NCI-H345 treated with DMSO at 0.1 percent for 48 hours (cell line): ENCODE results near the gene PARD3.

Experiments used
- DNase-seq: peaks from one replicate; lab custom pipeline; 2025; ENCODE audit not compliant: unreplicated experiment; lab: John Stamatoyannopoulos, UW

PARD3 gene

DNA sequence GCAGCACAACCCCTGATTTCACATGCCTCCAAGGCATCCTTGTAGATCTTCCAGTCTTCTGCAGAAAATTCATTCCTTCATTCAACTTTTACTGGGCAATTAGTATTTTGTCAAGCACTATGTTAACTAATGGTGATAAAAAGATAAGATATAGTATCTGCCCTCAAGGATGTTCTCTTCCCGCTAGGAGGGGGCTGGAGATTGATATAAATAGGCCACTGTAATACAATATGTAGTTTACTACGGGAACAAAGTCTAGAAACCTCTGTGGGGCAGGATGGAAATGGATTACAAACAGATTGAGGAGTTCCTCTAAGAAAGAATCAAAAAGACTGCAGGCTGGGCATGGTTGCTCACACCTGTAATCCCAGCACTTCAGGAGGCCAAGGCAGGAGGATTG, 10.3 kb upstream of the PARD3 start:
- DNase-seq: no peak

DNA sequence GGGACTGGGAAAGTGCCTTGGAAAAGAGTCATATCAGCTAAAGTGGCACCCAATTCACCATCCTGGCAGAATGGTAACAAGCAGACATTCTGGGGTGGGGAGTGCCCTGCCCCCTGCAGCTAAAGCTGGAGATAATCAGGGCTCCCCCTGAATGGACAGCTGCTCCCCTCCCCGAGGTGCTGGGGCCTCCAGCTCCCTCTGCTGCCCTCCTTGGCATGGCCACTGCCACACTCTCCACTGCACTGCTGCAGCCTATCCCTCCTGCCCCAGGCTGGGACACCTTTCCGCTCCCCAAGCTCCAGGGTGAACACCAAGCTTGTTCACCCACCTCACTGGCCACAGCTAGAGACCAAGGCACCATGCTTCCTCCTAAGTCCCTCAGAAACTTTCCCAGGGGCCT, 9.8 kb upstream of the PARD3 start:
- no peak for DNase-seq

DNA sequence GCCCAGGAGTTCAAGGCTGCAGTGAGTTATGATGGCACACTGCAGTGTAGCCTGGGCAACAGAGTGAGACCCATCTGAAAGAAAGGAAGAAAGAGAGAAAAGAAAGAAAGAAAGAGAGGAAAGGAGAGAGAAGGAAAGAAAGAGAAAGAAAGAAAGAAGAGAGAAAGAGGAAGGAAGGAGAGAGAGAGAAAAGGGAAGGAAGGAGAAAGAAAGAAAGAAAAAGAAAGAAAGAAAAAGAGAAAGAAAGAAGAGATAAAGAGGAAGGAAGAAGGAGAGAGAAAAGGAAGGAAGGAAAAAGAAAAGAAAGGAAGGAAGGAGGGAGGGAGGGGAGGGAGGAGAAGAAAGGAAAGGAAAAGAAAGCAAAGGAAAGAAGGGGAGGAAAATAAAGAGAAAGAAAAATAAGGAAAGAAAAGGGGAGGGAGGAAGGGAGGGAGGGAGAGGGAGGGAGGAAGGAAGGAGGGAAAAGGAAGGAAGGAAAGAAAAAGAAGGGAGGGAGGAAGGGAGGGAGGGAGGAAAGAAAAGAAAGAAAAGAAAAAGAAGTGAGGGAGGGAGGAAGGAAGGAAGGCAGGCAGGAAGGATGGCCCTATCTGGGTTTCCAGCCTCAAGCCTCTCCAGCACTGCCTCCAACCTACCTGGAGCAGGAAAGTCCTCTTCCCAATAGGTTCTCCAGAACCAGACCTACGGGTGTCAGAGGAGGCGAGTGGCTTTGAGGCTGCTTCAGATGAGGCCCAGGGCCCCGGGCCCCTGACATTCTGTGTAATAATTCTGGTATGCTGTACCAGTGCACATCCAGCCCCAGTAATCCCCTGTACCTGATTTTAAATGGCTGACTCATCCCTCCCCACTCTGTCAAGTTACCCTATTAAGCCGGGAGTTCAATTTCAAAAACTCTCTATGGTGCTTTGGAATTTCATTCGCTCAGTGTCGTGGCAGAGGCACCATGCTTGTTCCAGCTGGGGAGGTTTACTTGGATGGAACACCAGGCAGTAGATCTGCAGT, 6.8 kb upstream of the PARD3 start:
- no peak for DNase-seq

- DNase-seq: no peak
These were observed 2.5 kb upstream of the PARD3 start for GRCh38 chr10:34817586-34817985.

DNA sequence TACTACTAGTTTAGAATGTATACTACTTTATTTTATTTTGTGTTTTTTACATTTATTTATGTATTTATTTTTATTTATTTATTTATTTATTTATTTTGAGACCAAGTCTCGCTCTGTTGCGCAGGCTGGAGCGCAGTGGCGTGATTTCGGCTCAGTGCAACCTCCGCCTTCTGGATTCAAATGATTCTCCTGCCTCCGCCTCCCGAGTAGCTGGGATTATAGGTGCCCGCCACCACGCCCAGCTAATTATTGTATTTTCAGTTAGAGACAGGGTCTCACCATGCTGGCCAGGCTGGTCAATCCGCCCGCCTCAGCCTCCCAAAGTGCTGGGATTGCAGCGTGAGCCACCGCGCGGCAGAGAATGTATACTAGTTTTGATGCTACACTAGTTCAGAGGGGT, 2.0 kb upstream of the PARD3 start:
- DNase-seq: no peak

GRCh38 chr10:34816501-34817002, 1.5 kb upstream of the PARD3 start:
- no peak for DNase-seq

DNA sequence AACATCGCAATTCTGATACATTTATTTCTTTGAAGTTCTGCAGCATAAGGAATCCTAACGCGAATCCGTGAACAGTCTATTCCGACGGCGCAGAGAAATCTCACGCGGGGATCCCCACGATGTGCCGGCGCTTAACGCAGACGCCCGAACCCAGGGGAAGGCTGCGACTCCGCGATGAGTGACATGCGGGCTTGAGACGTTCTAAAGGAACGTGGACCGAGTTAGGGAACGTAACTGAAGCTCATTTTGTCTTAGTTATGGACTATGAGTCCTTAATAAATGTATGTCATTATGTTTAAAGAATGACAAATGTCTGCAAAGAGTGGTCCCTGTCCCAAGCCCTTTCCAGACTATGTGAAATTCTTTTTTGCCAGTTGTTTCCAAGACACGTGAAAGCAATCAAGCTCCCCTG, 995 bp upstream of the PARD3 start:
- no peak for DNase-seq

GRCh38 chr10:34814913-34815184, 247 bp downstream of the PARD3 start:
- DNase-seq: no peak

DNA sequence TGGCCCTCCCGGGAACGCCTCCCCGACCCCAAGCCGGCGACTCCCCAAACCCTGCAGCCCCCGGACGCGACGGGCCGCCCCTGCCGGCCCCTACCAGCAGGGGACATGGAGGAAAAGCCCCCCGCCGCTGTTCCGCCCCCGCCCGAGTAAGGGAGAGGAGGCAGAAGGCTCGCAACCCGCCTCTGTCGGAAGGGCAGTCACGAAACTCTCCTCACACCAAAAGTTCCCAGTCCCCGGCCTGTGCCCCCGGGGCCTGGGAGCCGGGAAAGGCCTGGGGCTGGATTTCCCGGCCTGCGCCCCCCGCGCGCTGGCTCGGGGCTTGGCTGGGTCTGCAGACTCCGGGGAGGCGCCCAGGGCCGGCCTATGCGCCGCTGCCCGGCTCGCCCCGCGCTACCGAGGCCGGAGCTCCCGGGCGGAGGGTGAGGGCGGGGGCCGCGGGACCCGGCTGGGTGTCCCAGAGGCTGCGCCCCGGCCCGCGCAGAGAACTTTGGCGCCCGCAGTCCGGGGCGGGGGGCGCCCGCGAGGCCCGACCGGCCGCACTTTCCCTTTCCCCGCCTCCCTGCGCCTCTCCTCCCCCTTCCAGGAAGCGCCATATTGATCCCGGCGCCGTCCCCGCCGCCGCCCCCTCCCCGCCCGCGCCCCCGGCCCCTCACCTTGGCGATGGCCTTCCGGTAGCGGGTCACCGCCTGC, 728 bp downstream of the PARD3 start:
- no peak for DNase-seq

GRCh38 chr10:34813626-34814222, 1.4 kb downstream of the PARD3 start:
- DNase-seq: no peak

DNA sequence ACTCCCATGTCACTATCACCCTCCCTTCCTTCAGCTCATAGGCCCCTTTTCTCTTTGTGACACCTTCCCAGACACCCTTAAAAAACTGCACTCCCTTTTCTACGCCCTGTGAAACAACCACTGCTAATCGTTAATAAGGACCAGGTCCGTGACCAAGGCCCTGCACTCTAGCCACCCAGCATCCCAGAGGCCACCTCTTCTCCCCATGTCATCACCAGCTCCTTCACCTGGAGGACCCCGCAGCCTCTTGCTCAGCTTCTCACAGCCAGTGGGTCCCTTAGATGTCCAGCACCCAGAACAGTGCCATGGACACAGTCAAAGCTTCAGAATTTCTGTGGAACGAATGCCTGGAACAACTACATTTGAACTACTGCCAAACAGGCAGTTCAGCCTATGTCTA, 2.3 kb downstream of the PARD3 start:
- DNase-seq: no peak

- no peak for DNase-seq
These were observed 3.1 kb downstream of the PARD3 start for GRCh38 chr10:34811968-34812514.

GRCh38 chr10:34811126-34811967, 3.7 kb downstream of the PARD3 start:
- no peak for DNase-seq

- no peak for DNase-seq
These were observed 5.3 kb downstream of the PARD3 start for GRCh38 chr10:34809796-34810195.

DNA sequence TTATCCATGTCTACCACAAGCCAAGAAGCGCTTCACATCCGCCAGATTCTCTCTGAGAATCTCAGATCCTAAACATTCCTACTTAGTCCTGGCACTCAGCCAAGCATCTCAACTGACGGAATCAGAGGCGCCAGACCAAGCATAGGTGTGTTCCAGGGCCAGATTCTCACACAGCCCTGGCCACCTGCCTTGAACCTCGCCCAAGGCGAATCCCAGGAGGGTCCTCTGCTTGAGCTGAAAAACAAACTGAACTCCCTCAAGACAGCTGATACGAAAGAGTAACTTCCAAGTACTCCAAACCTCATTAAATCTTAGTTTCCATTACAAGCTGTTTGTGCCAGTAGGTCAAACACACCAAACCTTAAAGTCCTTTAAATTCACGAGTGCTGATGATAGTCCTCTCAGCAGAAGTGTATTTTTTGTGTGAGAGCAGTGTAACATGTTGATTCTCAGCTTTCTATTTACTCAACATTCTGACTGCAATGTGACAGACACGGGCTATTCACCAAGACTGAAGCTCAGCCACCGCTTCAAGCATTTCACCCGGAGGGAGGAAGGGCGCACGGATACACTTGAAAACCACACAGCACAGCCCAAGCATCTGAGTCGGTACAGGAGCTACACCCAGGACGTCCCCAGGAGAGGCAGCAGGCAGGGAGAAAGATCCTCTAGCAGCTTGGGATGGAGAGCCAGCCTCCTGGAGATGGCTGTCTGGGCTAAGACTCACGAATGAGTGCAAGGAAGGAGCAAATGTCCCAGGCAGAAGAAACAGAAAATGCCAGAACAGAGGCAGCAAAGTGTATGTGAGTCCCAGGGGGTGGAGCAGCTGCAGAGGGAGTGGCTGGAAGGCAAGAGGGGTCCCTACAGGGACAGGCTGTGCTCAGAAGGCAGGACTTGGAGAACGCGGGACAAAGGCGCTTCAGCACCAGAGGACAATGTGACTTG, 6.0 kb downstream of the PARD3 start:
- peak; percentile 67 for DNase-seq

DNA sequence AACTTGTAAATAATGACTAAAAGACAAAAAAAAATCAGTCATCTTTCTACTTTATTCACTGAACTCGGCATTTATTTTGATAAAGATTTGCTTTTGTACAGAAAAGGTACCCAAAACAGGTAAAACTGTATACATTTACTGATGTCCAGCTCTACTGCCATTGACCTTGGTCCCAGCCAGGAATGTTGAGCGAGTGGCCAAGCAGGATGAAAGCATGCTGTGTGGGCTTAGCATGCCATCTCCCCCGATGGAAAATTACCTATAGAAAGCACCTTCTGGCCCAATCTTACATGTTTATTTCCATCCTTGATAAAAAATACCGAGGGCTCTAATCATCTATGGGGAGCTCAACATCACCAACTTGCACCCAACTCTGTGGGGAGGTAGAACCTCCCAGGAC, 6.8 kb downstream of the PARD3 start:
- DNase-seq: no peak

GRCh38 chr10:34804306-34804705, 10.8 kb downstream of the PARD3 start:
- no peak for DNase-seq

DNA sequence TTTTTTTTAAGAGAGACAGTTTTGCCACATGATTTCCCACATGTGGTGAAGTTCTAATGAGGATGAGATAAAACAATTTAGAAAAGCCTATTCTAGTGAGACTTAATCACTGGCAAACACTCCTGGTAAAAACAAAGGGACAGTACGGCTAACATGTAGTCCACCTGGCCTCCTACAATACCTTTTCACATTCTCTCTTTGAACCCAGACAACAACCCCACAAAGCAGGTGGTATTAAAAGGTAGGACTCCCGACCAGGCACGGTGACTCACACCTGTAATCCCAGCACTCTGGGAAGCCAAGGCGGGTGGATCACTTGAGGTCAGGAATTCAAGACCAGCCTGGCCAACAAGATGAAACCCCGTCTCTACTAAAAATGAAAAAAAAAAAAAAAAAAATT, 12.4 kb downstream of the PARD3 start:
- no peak for DNase-seq

DNA sequence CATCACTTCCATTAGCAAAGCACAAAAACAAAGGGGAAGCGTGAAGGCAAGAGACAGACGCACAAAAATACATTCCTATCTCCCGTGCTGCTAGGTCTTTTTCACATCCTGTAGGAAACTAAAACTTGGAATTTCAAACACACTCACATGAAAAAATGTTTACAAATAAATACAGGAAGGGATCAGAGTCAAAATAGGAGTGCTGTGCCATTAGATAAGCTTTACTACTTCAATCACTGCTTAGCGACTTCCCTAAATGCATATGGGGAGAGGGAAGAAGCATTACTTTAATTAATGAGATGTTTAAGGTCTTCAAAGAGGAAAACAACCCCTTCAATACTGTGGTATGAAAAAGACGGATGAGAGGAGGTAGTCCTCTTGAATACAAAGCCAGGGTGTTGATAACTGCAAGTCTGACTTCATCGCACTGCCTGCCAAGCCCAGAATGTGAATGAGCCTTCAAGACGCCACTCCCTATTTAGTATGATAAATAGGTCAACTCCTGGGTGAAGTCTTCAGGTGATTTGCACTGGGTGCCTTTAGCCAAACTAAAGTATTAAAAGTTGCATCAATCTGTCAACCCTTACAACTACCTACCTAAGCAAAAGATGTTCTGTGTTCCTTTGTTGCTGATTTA, 13.9 kb downstream of the PARD3 start:
- DNase-seq: no peak
